HG03280 (cell line): ENCODE results near the gene C1orf174.

Experiments
- ATAC-seq: cut with Tn5 transposase; IDR thresholded peaks from one replicate; pipeline ENCODE4 v1.9.1; 2021; ENCODE audit warnings: mild to moderate bottlenecking, moderate library complexity; ENCODE audit not compliant: unreplicated experiment

Gene C1orf174

GRCh38 chr1:3898475-3898735 is 1.7 kb downstream of the C1orf174 start:
- ATAC-seq = no peak

GRCh38 chr1:3896396-3897000 is 3.6 kb downstream of the C1orf174 start:
- ATAC-seq = no peak

GRCh38 chr1:3895951-3896325 is 4.1 kb downstream of the C1orf174 start:
- no peak for ATAC-seq

GRCh38 chr1:3895279-3895950 is 4.7 kb downstream of the C1orf174 start:
- ATAC-seq = no peak

- no peak for ATAC-seq
These were observed 5.3 kb downstream of the C1orf174 start for GRCh38 chr1:3894626-3895278.

- ATAC-seq = no peak
These were observed 6.9 kb downstream of the C1orf174 start for GRCh38 chr1:3893190-3893589.

- no peak for ATAC-seq
These were observed 7.3 kb downstream of the C1orf174 start for GRCh38 chr1:3892748-3893147.

- ATAC-seq = no peak
These were observed 8.7 kb downstream of the C1orf174 start for GRCh38 chr1:3891329-3891865.

- no peak for ATAC-seq
These were observed 9.4 kb downstream of the C1orf174 start for GRCh38 chr1:3890389-3891328.

GRCh38 chr1:3889936-3890335 is 10.1 kb downstream of the C1orf174 start:
- no peak for ATAC-seq

- no peak for ATAC-seq
These were observed 11.8 kb downstream of the C1orf174 start for GRCh38 chr1:3888301-3888700.

- ATAC-seq = no peak
These were observed 13.4 kb downstream of the C1orf174 start for GRCh38 chr1:3886691-3887090.

GRCh38 chr1:3886106-3886670 is 13.9 kb downstream of the C1orf174 start:
- no peak for ATAC-seq

- no peak for ATAC-seq
These were observed 14.5 kb downstream of the C1orf174 start for GRCh38 chr1:3885611-3886010.

GRCh38 chr1:3884966-3885365 is 15.1 kb downstream of the C1orf174 start:
- ATAC-seq = no peak

- no peak for ATAC-seq
These were observed 16.7 kb downstream of the C1orf174 start for GRCh38 chr1:3883194-3883925.

- ATAC-seq = no peak
These were observed 18.9 kb downstream of the C1orf174 start for GRCh38 chr1:3881193-3881480.

- ATAC-seq = no peak
These were observed 19.5 kb downstream of the C1orf174 start for GRCh38 chr1:3880429-3881192.

GRCh38 chr1:3879787-3880428 is 20.2 kb downstream of the C1orf174 start:
- ATAC-seq = no peak
